GM06990 (cell line): ENCODE measurements around the gene GP9.
A peak's percentile ranks its signal among the peaks of the same experiment; 100 is the strongest.

Source experiments
- DNase-seq: peaks from one replicate; pipeline ENCODE4 v3.0.0-alpha.2; 2011; ENCODE audit not compliant: insufficient read length; ENCODE audit errors: extremely low read depth
- H3K27me3 ChIP-seq: replicated peaks from 2 replicates; pipeline ENCODE4 v1.6.0; 2011; ENCODE audit warnings: low read length; ENCODE audit not compliant: control insufficient read depth, insufficient read depth
- H3K36me3 ChIP-seq: 2 replicates; pipeline ENCODE4 v1.5.1; 2011; ENCODE audit warnings: low read length; ENCODE audit not compliant: control insufficient read depth, insufficient read depth
- H3K4me3 ChIP-seq: replicated peaks from 2 replicates; pipeline ENCODE4 v1.5.1; 2011; ENCODE audit warnings: low read depth, mild to moderate bottlenecking, control low read depth, low read length
- CTCF ChIP-seq: IDR thresholded peaks from 2 replicates; pipeline ENCODE4 v1.5.1; 2011; ENCODE audit warnings: low read length, control low read depth, mild to moderate bottlenecking, inconsistent platforms; ENCODE audit not compliant: insufficient read depth, poor library complexity, severe bottlenecking

The GP9 gene

DNA sequence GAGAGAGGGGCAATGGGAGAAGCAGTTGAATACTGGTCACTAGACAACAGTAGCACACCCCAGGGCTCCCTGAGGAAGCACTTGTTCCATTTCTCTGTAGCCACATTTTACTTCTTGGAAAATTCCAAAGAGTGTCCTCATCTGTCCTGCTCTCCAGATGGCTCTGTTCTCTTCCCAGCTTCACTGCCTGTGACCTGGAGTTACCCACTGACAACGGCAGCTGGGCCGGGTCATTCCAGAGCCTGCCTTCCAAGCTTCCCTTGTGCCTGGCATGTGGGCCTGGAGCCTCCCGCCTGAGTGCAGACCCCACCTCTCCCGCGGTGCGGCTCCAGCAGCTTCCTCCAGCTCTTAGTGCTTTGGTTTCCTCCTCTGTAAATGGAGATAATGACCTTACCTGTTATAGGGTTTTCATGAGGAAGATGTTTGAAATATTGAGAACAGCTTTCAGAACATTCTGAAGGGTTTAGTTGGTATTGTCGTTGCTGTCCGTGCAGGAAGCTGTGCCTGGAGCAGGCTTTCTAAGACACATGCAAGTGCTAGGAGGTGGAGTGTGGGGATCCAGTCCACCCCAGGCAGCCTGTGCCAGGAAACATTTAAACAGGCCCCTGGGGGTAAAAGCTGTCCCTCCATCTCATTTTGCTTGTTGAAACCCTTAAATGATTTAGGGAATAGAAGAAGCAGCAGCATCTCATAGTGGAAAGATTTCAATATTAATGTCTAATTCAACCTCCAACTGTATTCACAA is 34.7 kb upstream of the GP9 start:
- Histone ChIP-seq H3K36me3 (no peaks in the 10 kb centered on the region), H3K27me3 (no peaks in the 10 kb centered on the region), H3K4me3 (no peak overlapping the region)
- no peak for DNase-seq
- no peak for TF ChIP-seq CTCF

DNA sequence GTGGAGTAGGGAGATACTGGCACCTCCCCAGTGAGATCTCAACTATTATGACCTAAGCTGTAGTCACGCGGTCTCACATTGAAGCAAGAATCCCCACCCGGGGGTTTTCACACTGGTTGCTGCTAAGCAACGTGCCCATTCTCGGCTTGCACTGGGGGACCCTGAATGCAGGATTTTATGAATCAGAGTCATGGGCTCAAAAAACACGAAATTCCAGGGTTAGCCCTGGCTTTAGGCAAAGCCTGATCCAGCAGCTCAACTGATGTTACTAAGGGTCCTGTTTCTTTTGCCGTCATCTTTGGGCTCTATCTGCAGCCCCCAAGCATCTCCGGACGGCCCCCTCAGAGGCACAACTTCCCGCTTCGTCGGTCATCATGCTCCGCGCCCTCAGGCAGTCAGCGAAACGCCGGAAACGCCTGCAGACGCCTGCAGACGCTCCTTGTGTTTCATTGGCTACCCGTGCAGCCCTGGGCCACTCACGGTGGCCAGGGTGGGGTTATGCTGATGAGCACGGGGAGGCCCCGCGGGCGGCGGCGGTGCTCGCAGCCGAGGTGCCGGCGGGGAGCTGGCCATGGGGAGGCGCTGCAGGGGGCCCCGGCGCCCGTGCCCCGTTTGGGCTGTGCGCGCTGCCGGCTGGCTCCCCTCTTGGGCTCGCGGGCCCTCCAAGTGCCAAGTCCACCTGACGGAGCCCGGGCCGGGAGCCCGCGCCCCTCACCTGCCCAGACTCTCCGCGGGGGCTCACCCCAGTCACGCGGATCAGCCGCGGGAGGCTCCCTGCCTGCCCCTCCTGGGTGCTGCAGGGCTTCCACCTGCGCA is 33.6 kb upstream of the GP9 start:
- no peak for TF ChIP-seq CTCF
- no peaks in the 10 kb centered on the region for H3K27me3 ChIP-seq
- H3K36me3 ChIP-seq, result no peaks in the 10 kb centered on the region
- DNase-seq, result peak; percentile 90
- H3K4me3 ChIP-seq, result peak overlapping the region; percentile 63

- no peaks in the 10 kb centered on the region for H3K36me3 ChIP-seq
- no peak for DNase-seq
- peak overlapping the region; percentile 63 for H3K4me3 ChIP-seq
- H3K27me3 ChIP-seq, result no peaks in the 10 kb centered on the region
- no peak for TF ChIP-seq CTCF
These were observed 33.1 kb upstream of the GP9 start for GRCh38 chr3:129027544-129027880.

DNA sequence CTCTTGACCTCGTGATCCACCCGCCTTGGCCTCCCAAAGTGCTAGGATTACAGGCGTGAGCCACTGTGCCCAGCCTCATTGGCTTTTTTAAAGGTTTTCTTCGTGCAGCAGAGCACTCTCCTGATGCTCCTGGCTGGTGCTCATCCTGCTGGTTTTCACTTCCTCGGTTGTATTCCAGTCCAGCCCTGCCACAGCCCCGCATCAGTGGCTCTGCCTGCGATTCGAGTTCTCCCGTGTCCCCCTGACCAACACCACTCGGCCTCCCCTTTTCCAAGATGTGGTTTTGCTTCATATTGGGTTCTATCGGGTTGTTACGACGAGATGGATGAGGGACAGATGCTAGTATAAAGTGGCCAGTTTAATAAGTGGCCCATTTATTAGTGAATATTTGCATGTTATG is 31.7 kb upstream of the GP9 start:
- Histone ChIP-seq H3K27me3 (no peaks in the 10 kb centered on the region), H3K36me3 (no peaks in the 10 kb centered on the region), H3K4me3 (no peak overlapping the region)
- TF ChIP-seq CTCF, result no peak
- no peak for DNase-seq

DNA sequence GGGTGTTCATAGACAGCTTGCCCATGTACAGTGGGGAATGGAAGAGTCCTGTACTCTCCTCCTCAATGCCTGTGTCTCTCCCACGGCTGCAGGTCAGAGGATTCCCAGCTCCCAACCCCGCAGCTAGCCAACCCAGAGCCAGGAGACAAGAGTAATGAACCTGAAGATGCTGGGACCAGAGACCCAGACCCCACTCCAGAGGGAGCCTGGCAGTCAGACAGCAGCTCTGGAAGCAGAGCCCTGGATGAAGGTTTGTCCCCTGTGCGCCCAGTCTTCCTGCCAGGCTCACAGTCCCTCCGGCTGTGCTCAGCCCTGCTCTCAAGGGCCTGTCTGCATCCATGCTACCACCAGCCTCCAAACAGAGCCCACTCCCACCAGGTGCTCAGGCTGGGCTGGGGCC is 30.0 kb upstream of the GP9 start:
- DNase-seq, result no peak
- H3K36me3 ChIP-seq, result no peaks in the 10 kb centered on the region
- no peaks in the 10 kb centered on the region for H3K27me3 ChIP-seq
- H3K4me3 ChIP-seq, result no peak overlapping the region
- no peak for TF ChIP-seq CTCF
